ENCODE data around the gene ZNF468.
"Not testable (repeated sequence)": the region's sequence is repeated elsewhere in the genome, so short reads cannot be mapped to it uniquely, and the experiment has no call there.

- not testable (repeated sequence) for TF ChIP-seq EZH2phosphoT487 (IDR thresholded peaks at IDR 0.05; ENCODE audit: insufficient read depth, low read depth); EZH2 (IDR thresholded peaks at IDR 0.05; ENCODE audit: insufficient read depth, poor library complexity, severe bottlenecking)
These were observed at the start of gene ZNF468 for GRCh38 chr19:52857378-52858191.
